Activated B cell treated with CpG ODN at 0.5 μM for 24 hours (primary cell): ENCODE results near the gene DLG2. TPM values are rescaled to one million over a fixed set of nuclear protein-coding genes. Genes with fewer than 3 reads are reported as not detected.

Source experiments
- ATAC-seq: fragments of 200-7000 bp; cut with Tn5 transposase; one replicate; pipeline ENCODE4 v1.10.0; 2021; ENCODE audit warnings: low read depth, mild to moderate bottlenecking, moderate library complexity
- CTCF ChIA-PET: fragments of 350-600 bp; sonication (Branson Sonifier 250); formaldehyde crosslinking; loops from one replicate; lab custom pipeline; 2021; ENCODE audit warnings: antibody characterized with exemption; lab: Charles Lee
- POLR2A ChIA-PET: fragments of 350-600 bp; sonication (Branson Sonifier 250); formaldehyde crosslinking; loops from one replicate; lab custom pipeline; 2021; ENCODE audit warnings: antibody characterized with exemption; lab: Charles Lee
- DNase-seq: peaks from one replicate; pipeline ENCODE4 v3.0.0; 2022
- H3K27ac Mint-ChIP-seq: one replicate; pipeline ENCODE4 v1.8.0; 2020; ENCODE audit warnings: mixed read lengths
- H3K27me3 Mint-ChIP-seq: one replicate; pipeline ENCODE4 v1.8.0; 2021; ENCODE audit warnings: mixed read lengths
- H3K36me3 Mint-ChIP-seq: one replicate; pipeline ENCODE4 v1.8.0; 2021; ENCODE audit warnings: low read depth, mixed read lengths
- H3K4me1 Mint-ChIP-seq: one replicate; pipeline ENCODE4 v1.8.0; 2021; ENCODE audit warnings: mixed read lengths
- H3K4me3 Mint-ChIP-seq: one replicate; pipeline ENCODE4 v1.8.0; 2020; ENCODE audit warnings: mild to moderate bottlenecking, mixed read lengths
- H3K9me3 Mint-ChIP-seq: one replicate; pipeline ENCODE4 v1.8.0; 2020; ENCODE audit warnings: mixed read lengths
- CTCF ChIP-seq: fragments of 200-600 bp; IDR thresholded peaks from one replicate; pipeline ENCODE4 v1.8.0; 2022; ENCODE audit warnings: antibody characterized with exemption, mild to moderate bottlenecking
- intact Hi-C: fragments of 100-400 bp; cut with micrococcal nuclease; formaldehyde crosslinking; loops from one replicate; pipeline ENCODE4 v1.15.1; 2024
- total RNA-seq: library from RNA; stranded (reverse); gene quantifications from 2 replicates; pipeline ENCODE4 v1.2.3, GENCODE V29; 2022

DLG2 gene
- total RNA-seq, 1 donor from 2014 or later: 2.7 TPM

GRCh38 chr11:84564867-84565184 lies 1062.3 kb downstream of the DLG2 start:
- no peak for TF ChIP-seq CTCF
- Mint-ChIP-seq H3K27me3 (peaks cover 7% of the 10 kb centered on the region), H3K4me3 (no peak overlapping the region), H3K36me3 (no peaks in the 10 kb centered on the region), H3K27ac (no peak overlapping the region), H3K4me1 (no peaks in the 10 kb centered on the region), H3K9me3 (peaks cover 7% of the 10 kb centered on the region)
- ATAC-seq (no peak), DNase-seq (no peak)
- ChIA-PET CTCF (interaction anchor here (0.7 to 4.0 kb wide), 10 partner anchors 9 to 737 kb away, joined by 3 to 21 read pairs (median 5); no protein-coding TSS in a partner anchor), POLR2A (no interaction called here)
- intact Hi-C loops: loop anchor here (1.0 to 2.0 kb wide), 2 partner anchors 181 to 736 kb away; no protein-coding TSS in a partner anchor

GRCh38 chr11:84564180-84564866 lies 1062.8 kb downstream of the DLG2 start:
- intact Hi-C loops: loop anchor here (1.0 to 2.0 kb wide), 2 partner anchors 180 to 736 kb away; no protein-coding TSS in a partner anchor
- POLR2A ChIA-PET: no interaction called here
- peak; percentile 69 for ATAC-seq
- H3K27me3 Mint-ChIP-seq: peaks cover 7% of the 10 kb centered on the region
- no peaks in the 10 kb centered on the region for H3K4me1 Mint-ChIP-seq
- no peak for DNase-seq
- no peak for TF ChIP-seq CTCF
- CTCF ChIA-PET: interaction anchor here (1.2 to 4.0 kb wide), 9 partner anchors 9 to 737 kb away, joined by 3 to 21 read pairs (median 6); no protein-coding TSS in a partner anchor
- H3K36me3 Mint-ChIP-seq: no peaks in the 10 kb centered on the region
- no peak overlapping the region for H3K27ac Mint-ChIP-seq
- H3K4me3 Mint-ChIP-seq: no peak overlapping the region
- H3K9me3 Mint-ChIP-seq: peaks cover 5% of the 10 kb centered on the region

- peaks cover 7% of the 10 kb centered on the region for H3K27me3 Mint-ChIP-seq
- H3K36me3 Mint-ChIP-seq: no peaks in the 10 kb centered on the region
- no peaks in the 10 kb centered on the region for H3K4me1 Mint-ChIP-seq
- TF ChIP-seq CTCF: no peak
- no peak overlapping the region for H3K4me3 Mint-ChIP-seq
- H3K9me3 Mint-ChIP-seq: no peaks in the 10 kb centered on the region
- no peak overlapping the region for H3K27ac Mint-ChIP-seq
- DNase-seq (no peak), ATAC-seq (no peak)
- POLR2A ChIA-PET: no interaction called here
- CTCF ChIA-PET: interaction anchor here (0.8 to 4.0 kb wide), 7 partner anchors 8 to 1026 kb away, joined by 3 to 21 read pairs (median 6); no protein-coding TSS in a partner anchor
- intact Hi-C loops: no loop called here
Measured at GRCh38 chr11:84563356-84563755, 1063.8 kb downstream of the DLG2 start.

- POLR2A ChIA-PET: no interaction called here
- ATAC-seq (no peak), DNase-seq (no peak)
- Mint-ChIP-seq H3K27ac (no peak overlapping the region), H3K36me3 (no peaks in the 10 kb centered on the region), H3K4me3 (no peak overlapping the region), H3K4me1 (no peaks in the 10 kb centered on the region), H3K9me3 (no peaks in the 10 kb centered on the region), H3K27me3 (peaks cover 7% of the 10 kb centered on the region)
- no peak for TF ChIP-seq CTCF
- CTCF ChIA-PET: interaction anchor here (1.0 to 3.2 kb wide), 3 partner anchors 8 to 1031 kb away, joined by 3 to 35 read pairs (median 6); no protein-coding TSS in a partner anchor
- intact Hi-C loops: no loop called here
Measured at GRCh38 chr11:84560206-84560605, 1066.9 kb downstream of the DLG2 start.

- no peak overlapping the region for H3K27ac Mint-ChIP-seq
- intact Hi-C loops: loop anchor here (1.0 kb wide), 1 partner anchor 1033 kb away; no protein-coding TSS in a partner anchor
- TF ChIP-seq CTCF: no peak
- H3K36me3 Mint-ChIP-seq: no peaks in the 10 kb centered on the region
- ATAC-seq (peak; percentile 69), DNase-seq (no peak)
- CTCF ChIA-PET: interaction anchor here (0.7 to 3.2 kb wide), 9 partner anchors 8 to 1037 kb away, joined by 3 to 35 read pairs (median 4); no protein-coding TSS in a partner anchor
- H3K9me3 Mint-ChIP-seq: no peaks in the 10 kb centered on the region
- POLR2A ChIA-PET: no interaction called here
- no peak overlapping the region for H3K4me3 Mint-ChIP-seq
- peaks cover 3% of the 10 kb centered on the region for H3K4me1 Mint-ChIP-seq
- peaks cover 7% of the 10 kb centered on the region for H3K27me3 Mint-ChIP-seq
Measured at GRCh38 chr11:84558085-84558905, 1068.8 kb downstream of the DLG2 start.
